Measurements from ENCODE around the gene AP1AR. TPM values are rescaled to one million over a fixed set of nuclear protein-coding genes. Genes with fewer than 3 reads are reported as not detected.

AP1AR gene
- total RNA-seq, 4 donors from 2014 or later = 9.6 to 25.1 (median 20.5) TPM

DNA sequence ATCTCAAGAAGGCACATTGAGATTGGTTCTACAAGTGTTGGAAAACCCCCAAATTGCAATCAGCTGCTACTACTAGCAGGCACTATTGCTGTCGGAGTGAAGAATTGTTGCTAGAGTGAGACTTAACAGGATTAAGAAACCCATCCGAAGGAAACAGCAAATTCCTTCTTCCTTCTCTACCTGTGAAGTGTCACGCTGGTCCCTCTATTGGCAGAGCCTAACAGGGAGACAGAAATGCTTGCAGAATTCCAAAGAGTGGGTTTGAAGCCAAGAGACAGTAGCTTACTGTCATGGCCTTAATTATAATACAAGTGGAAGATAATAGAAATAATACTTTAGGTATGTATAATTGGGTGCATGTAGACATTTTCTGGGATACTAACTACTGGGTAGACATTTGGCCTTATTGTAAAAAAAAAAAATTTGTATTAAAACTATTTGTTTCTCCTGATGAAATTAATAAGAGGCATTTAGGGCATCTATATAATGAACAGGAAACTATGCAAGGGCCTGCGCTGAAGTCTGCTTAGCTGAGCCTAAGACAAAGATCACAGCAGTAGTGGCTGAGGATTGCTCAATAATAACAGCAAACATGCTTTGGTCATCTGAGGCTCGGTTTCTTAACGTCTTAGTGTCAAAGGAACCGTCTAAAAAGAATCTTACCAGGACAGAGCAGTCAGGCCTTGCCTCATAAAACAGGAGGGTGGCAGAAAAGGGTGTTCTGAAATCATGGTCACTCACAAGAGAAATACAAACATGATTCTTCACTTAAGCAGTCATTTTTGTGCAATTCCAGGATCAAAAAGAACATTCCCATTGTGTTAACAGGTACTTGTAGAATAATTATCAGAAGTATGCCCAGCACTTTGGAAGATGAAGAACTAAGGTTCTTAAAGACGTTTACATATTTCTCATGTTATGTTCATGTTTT lies 45.6 kb upstream of the AP1AR start:
- Histone ChIP-seq H3K4me1 (no peaks in the 10 kb centered on the region), H3K36me3 (peaks cover 0 to 5% (median 0%) of the 10 kb centered on the region in 3 donors), H3K9me3 (no peaks in the 10 kb centered on the region), H3K4me3 (no peak overlapping the region), H3K27me3 (no peaks in the 10 kb centered on the region), H3K27ac (no peak overlapping the region)
- TF ChIP-seq, protein P1, sequence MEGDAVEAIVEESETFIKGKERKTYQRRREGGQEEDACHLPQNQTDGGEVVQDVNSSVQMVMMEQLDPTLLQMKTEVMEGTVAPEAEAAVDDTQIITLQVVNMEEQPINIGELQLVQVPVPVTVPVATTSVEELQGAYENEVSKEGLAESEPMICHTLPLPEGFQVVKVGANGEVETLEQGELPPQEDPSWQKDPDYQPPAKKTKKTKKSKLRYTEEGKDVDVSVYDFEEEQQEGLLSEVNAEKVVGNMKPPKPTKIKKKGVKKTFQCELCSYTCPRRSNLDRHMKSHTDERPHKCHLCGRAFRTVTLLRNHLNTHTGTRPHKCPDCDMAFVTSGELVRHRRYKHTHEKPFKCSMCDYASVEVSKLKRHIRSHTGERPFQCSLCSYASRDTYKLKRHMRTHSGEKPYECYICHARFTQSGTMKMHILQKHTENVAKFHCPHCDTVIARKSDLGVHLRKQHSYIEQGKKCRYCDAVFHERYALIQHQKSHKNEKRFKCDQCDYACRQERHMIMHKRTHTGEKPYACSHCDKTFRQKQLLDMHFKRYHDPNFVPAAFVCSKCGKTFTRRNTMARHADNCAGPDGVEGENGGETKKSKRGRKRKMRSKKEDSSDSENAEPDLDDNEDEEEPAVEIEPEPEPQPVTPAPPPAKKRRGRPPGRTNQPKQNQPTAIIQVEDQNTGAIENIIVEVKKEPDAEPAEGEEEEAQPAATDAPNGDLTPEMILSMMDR (IDR thresholded peaks at IDR 0.05) = no peak
- intact Hi-C loops (cut with DNase I) = no loop called here
- WGBS, 2 donors = 68 to 76% methylated on average over 8 of the region's 8 CpGs
- DNase-seq = no peak

DNA sequence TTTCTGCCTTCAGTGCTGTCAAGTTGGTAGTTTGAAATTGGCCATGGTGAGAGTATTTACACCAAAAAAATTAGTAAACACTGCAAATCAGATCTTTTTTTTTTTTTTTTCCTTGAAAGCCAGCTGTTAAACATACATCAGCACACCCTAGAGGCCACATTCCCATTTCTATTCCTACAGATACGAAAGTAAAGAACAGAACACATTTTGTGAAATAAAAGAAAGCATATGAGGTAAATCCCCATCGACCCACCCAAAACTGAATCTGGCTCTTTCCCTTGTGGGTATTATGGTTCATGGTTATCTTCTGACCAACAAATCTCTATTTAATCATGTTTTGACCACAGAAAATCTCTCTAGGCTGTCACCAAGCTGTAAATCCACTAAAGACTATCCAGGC lies 41.8 kb upstream of the AP1AR start:
- H3K9me3 ChIP-seq = no peaks in the 10 kb centered on the region
- H3K4me1 ChIP-seq = no peaks in the 10 kb centered on the region
- no peaks in the 10 kb centered on the region for H3K27me3 ChIP-seq
- no peak for TF ChIP-seq POLR2A (IDR thresholded peaks at IDR 0.05)
- TF ChIP-seq, protein P1 (IDR thresholded peaks at IDR 0.05) = peak in 1 of 6 experiments; percentile 15
- 51 to 58% methylated on average over 2 of the region's 2 CpGs for WGBS, 2 donors
- no peak overlapping the region for H3K4me3 ChIP-seq
- H3K27ac ChIP-seq = no peak overlapping the region
- peaks cover 0 to 6% (median 0%) of the 10 kb centered on the region in 3 donors for H3K36me3 ChIP-seq
- intact Hi-C loops (cut with DNase I) = no loop called here
- DNase-seq = no peak

DNA sequence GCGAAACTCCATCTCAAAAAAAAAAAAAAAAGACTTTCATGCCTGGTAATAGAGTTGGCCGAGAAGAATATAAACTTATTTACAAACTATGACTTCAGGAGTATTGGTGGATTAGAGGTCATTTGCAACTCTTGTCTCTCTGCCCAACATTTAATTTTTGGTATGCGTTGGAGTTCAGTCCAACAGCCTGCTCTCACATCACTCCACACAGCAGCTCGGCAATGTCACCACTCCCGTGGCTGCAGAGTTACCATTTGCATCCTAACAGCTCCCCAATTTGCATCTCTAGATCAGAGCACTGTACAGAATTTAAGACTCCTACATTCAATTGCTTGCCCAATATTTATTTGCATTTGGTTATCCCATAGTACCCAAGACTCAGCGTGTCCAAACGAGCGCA lies 40.9 kb upstream of the AP1AR start:
- H3K27me3 ChIP-seq = no peaks in the 10 kb centered on the region

DNA sequence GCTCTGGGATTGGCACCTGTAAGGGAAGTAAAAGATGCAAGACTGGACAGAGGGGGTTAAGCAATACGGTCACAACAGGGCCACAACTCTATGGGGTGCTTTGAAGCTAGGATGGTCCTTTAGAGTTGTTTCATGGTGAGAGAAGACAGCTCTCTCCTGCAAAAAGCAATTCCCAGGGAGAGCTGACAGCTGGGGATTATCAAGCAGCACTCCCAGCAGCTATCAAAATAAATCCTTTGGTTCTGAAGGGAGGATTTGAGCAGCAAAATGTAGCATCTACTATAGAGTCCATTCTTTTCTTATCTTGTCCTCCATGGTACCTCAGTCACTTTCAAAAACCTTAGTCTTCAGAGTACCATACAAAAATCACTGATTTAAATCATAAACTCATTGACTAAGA lies 35.1 kb upstream of the AP1AR start:
- no peak for DNase-seq
- no peaks in the 10 kb centered on the region for H3K9me3 ChIP-seq
- no peaks in the 10 kb centered on the region for H3K36me3 ChIP-seq
- no peaks in the 10 kb centered on the region for H3K27me3 ChIP-seq
- WGBS, 2 donors = 56 to 67% methylated on average over 1 of the region's 1 CpG
- no peak for TF ChIP-seq POLR2A (IDR thresholded peaks at IDR 0.05)
- TF ChIP-seq, protein P1 (IDR thresholded peaks at IDR 0.05) = no peak
- intact Hi-C loops (cut with DNase I) = no loop called here
- no peak overlapping the region for H3K4me3 ChIP-seq
- no peaks in the 10 kb centered on the region for H3K4me1 ChIP-seq
- H3K27ac ChIP-seq = no peak overlapping the region

More for the DNA sequence above, 40.9 kb upstream of the AP1AR start:
- H3K36me3 ChIP-seq = peaks cover 0 to 6% (median 0%) of the 10 kb centered on the region in 3 donors
- H3K9me3 ChIP-seq = no peaks in the 10 kb centered on the region
- DNase-seq = no peak
- intact Hi-C loops (cut with DNase I) = no loop called here
- no peak overlapping the region for H3K4me3 ChIP-seq
- WGBS, 2 donors = 87 to 90% methylated on average over 8 of the region's 8 CpGs
- no peaks in the 10 kb centered on the region for H3K4me1 ChIP-seq
- TF ChIP-seq, protein P1 (IDR thresholded peaks at IDR 0.05) = no peak
- no peak for TF ChIP-seq POLR2A (IDR thresholded peaks at IDR 0.05)
- H3K27ac ChIP-seq = no peak overlapping the region

DNA sequence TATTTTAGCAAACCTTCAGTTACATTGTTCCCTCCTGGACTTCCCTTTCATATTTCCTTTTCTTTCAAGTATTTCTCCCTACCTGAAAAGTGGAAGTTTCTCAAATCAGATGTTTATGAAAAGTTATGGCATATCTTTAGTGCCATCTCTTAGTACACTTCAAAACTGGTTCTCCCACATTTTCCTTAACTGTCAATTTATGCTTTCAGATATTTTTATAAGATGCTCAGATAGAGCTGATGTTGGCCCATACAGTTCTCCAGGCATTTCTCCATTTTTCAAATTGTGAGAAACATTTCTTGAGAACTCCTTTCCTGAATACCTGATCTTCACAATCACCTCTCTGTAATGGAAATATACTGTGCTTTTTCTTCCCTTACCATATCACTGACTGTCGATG lies 32.5 kb upstream of the AP1AR start:
- TF ChIP-seq, protein P1 (IDR thresholded peaks at IDR 0.05) = no peak
- no peak for TF ChIP-seq POLR2A (IDR thresholded peaks at IDR 0.05)
- Histone ChIP-seq H3K27me3 (no peaks in the 10 kb centered on the region), H3K4me1 (no peaks in the 10 kb centered on the region), H3K4me3 (no peak overlapping the region), H3K36me3 (no peaks in the 10 kb centered on the region), H3K9me3 (no peaks in the 10 kb centered on the region), H3K27ac (no peak overlapping the region)
- 33 to 69% methylated on average over 1 of the region's 1 CpG for WGBS, 2 donors
- intact Hi-C loops (cut with DNase I) = no loop called here
- no peak for DNase-seq
